Trophoblast cell (in vitro differentiated cells and primary cell): Measurements from ENCODE around the gene CD300H.

ENCODE experiments used
- DNase-seq, 2 donors: peaks; one replicate each; pipeline ENCODE4 v3.0.0-alpha.2; 2016
- H2AFZ ChIP-seq: 2 replicates; pipeline ENCODE4 v1.6.1; 2013; ENCODE audit warnings: low read length, moderate library complexity, mild to moderate bottlenecking; ENCODE audit not compliant: insufficient read depth, poor library complexity
- H2AK5ac ChIP-seq: 2 replicates; pipeline ENCODE4 v1.6.1; 2013; ENCODE audit warnings: mild to moderate bottlenecking, low read length
- H2BK120ac ChIP-seq: 2 replicates; pipeline ENCODE4 v1.6.1; 2013; ENCODE audit warnings: low read length, mild to moderate bottlenecking, moderate library complexity; ENCODE audit not compliant: insufficient read depth, poor library complexity
- H2BK12ac ChIP-seq: 2 replicates; pipeline ENCODE4 v1.6.1; 2013; ENCODE audit warnings: mild to moderate bottlenecking, low read length, moderate library complexity
- H2BK5ac ChIP-seq: 2 replicates; pipeline ENCODE4 v1.6.1; 2013; ENCODE audit warnings: low read length, low read depth, moderate library complexity, mild to moderate bottlenecking; ENCODE audit not compliant: poor library complexity
- H3K14ac ChIP-seq: 2 replicates; pipeline ENCODE4 v1.6.1; 2013; ENCODE audit warnings: mild to moderate bottlenecking, low read length
- H3K18ac ChIP-seq: 2 replicates; pipeline ENCODE4 v1.6.1; 2013; ENCODE audit warnings: mild to moderate bottlenecking, low read length
- H3K23ac ChIP-seq: 2 replicates; pipeline ENCODE4 v1.6.1; 2013; ENCODE audit warnings: low read length
- H3K27ac ChIP-seq: 2 replicates; pipeline ENCODE4 v1.5.1; 2013; ENCODE audit warnings: low read depth, mild to moderate bottlenecking, inconsistent platforms, low read length, moderate library complexity
- H3K27me3 ChIP-seq: 2 replicates; pipeline ENCODE4 v1.6.1; 2013; ENCODE audit warnings: inconsistent platforms, mild to moderate bottlenecking, low read length, moderate library complexity; ENCODE audit not compliant: insufficient read depth
- H3K36me3 ChIP-seq, 2 experiments: 1 replicate in 1 of 2; 2 replicates in 1 of 2; pipeline ENCODE4 v1.6.1; 2013; ENCODE audit warnings: low read length in 2 of 2, mild to moderate bottlenecking in 2 of 2, moderate library complexity in 1 of 2; ENCODE audit not compliant: insufficient read depth in 2 of 2, control insufficient read depth in 1 of 2
- H3K4ac ChIP-seq: 2 replicates; pipeline ENCODE4 v1.6.1; 2013; ENCODE audit warnings: low read depth, mild to moderate bottlenecking, low read length, moderate library complexity
- H3K4me1 ChIP-seq, 2 experiments: 1 replicate in 1 of 2; 2 replicates in 1 of 2; pipeline ENCODE4 v1.6.1; 2013; ENCODE audit warnings: low read length in 2 of 2, mild to moderate bottlenecking in 2 of 2, moderate library complexity in 1 of 2; ENCODE audit not compliant: insufficient read depth in 2 of 2, control insufficient read depth in 1 of 2
- H3K4me2 ChIP-seq: 2 replicates; pipeline ENCODE4 v1.6.1; 2013; ENCODE audit warnings: inconsistent platforms, mild to moderate bottlenecking, low read length, moderate library complexity
- H3K4me3 ChIP-seq: 2 replicates; pipeline ENCODE4 v1.5.1; 2013; ENCODE audit warnings: mild to moderate bottlenecking, low read depth, low read length, inconsistent platforms
- H3K79me1 ChIP-seq: one replicate; pipeline ENCODE4 v1.6.1; 2013; ENCODE audit warnings: low read length
- H3K79me2 ChIP-seq: 2 replicates; pipeline ENCODE4 v1.6.1; 2013; ENCODE audit warnings: low read length, mild to moderate bottlenecking; ENCODE audit not compliant: control insufficient read depth, insufficient read depth, poor library complexity
- H3K9ac ChIP-seq: 2 replicates; pipeline ENCODE4 v1.6.1; 2013; ENCODE audit warnings: mild to moderate bottlenecking, low read length
- H3K9me3 ChIP-seq: 2 replicates; pipeline ENCODE4 v1.6.1; 2013; ENCODE audit warnings: low read depth, mild to moderate bottlenecking, control low read depth, inconsistent platforms, low read length; ENCODE audit not compliant: insufficient read depth
- H4K12ac ChIP-seq: 2 replicates; pipeline ENCODE4 v1.6.1; 2013; ENCODE audit warnings: low read depth, mild to moderate bottlenecking, low read length, moderate library complexity
- H4K8ac ChIP-seq: 2 replicates; pipeline ENCODE4 v1.6.1; 2013; ENCODE audit warnings: low read depth, mild to moderate bottlenecking, low read length, moderate library complexity
- H4K91ac ChIP-seq: one replicate; pipeline ENCODE4 v1.6.1; 2013; ENCODE audit warnings: low read depth, mild to moderate bottlenecking, low read length, moderate library complexity
- WGBS: extraction: QIAGEN DNeasy Blood & Tissue Kit; methylation state at CpG from one replicate; pipeline ENCODE4 v1.1.7; 2013; ENCODE audit warnings: missing lambda C conversion rate; ENCODE audit not compliant: insufficient read length, insufficient coverage; ENCODE audit errors: extremely low coverage; 5-methylcytosine and 5-hydroxymethylcytosine counted together

The CD300H gene

GRCh38 chr17:74543406-74543805 is 23.9 kb downstream of the CD300H start:
- H3K23ac ChIP-seq = no peak overlapping the region
- H3K9ac ChIP-seq = no peak overlapping the region
- H4K91ac ChIP-seq = no peak overlapping the region
- no peaks in the 10 kb centered on the region for H3K79me1 ChIP-seq
- no peak overlapping the region for H2AK5ac ChIP-seq
- no peak overlapping the region for H3K4me3 ChIP-seq
- no peak overlapping the region for H3K27ac ChIP-seq
- no peak overlapping the region for H3K18ac ChIP-seq
- H3K4ac ChIP-seq = no peak overlapping the region
- H2BK120ac ChIP-seq = no peak overlapping the region
- no peaks in the 10 kb centered on the region for H3K4me1 ChIP-seq
- no peak overlapping the region for H2AFZ ChIP-seq
- no peak overlapping the region for H3K14ac ChIP-seq
- WGBS = no CpG with 5 or more reads among the region's 14 CpGs
- DNase-seq = no peak
- H3K4me2 ChIP-seq = no peak overlapping the region
- H3K27me3 ChIP-seq = no peaks in the 10 kb centered on the region
- no peaks in the 10 kb centered on the region for H3K9me3 ChIP-seq
- H4K8ac ChIP-seq = no peak overlapping the region
- no peak overlapping the region for H2BK5ac ChIP-seq
- no peaks in the 10 kb centered on the region for H3K36me3 ChIP-seq
- H2BK12ac ChIP-seq = no peak overlapping the region
- no peak overlapping the region for H4K12ac ChIP-seq
- H3K79me2 ChIP-seq = no peaks in the 10 kb centered on the region

- no peaks in the 10 kb centered on the region for H3K79me1 ChIP-seq
- no peak overlapping the region for H3K9ac ChIP-seq
- no peaks in the 10 kb centered on the region for H3K9me3 ChIP-seq
- no peaks in the 10 kb centered on the region for H3K4me1 ChIP-seq
- no peak overlapping the region for H3K27ac ChIP-seq
- no peak overlapping the region for H3K4ac ChIP-seq
- no peak overlapping the region for H4K12ac ChIP-seq
- no peak overlapping the region for H3K23ac ChIP-seq
- H3K4me3 ChIP-seq = no peak overlapping the region
- no peak overlapping the region for H2BK12ac ChIP-seq
- H4K8ac ChIP-seq = no peak overlapping the region
- no peak for DNase-seq
- no peaks in the 10 kb centered on the region for H3K36me3 ChIP-seq
- no peak overlapping the region for H3K14ac ChIP-seq
- no peaks in the 10 kb centered on the region for H3K27me3 ChIP-seq
- H4K91ac ChIP-seq = no peak overlapping the region
- no peak overlapping the region for H2BK120ac ChIP-seq
- H3K18ac ChIP-seq = no peak overlapping the region
- H2BK5ac ChIP-seq = no peak overlapping the region
- no peaks in the 10 kb centered on the region for H3K79me2 ChIP-seq
- H3K4me2 ChIP-seq = no peak overlapping the region
- H2AFZ ChIP-seq = no peak overlapping the region
- H2AK5ac ChIP-seq = no peak overlapping the region
- no CpG with 5 or more reads among the region's 17 CpGs for WGBS
These were observed 24.5 kb downstream of the CD300H start for GRCh38 chr17:74542727-74543383.

- no peak overlapping the region for H3K4me2 ChIP-seq
- H3K36me3 ChIP-seq = no peaks in the 10 kb centered on the region
- H2AK5ac ChIP-seq = no peak overlapping the region
- no peaks in the 10 kb centered on the region for H3K4me1 ChIP-seq
- H2BK5ac ChIP-seq = no peak overlapping the region
- no peak overlapping the region for H3K4me3 ChIP-seq
- H4K8ac ChIP-seq = no peak overlapping the region
- no peak overlapping the region for H4K91ac ChIP-seq
- H2BK12ac ChIP-seq = no peak overlapping the region
- H3K27me3 ChIP-seq = no peaks in the 10 kb centered on the region
- H3K9ac ChIP-seq = no peak overlapping the region
- no peak overlapping the region for H3K23ac ChIP-seq
- H3K79me1 ChIP-seq = no peaks in the 10 kb centered on the region
- H3K79me2 ChIP-seq = no peaks in the 10 kb centered on the region
- H3K18ac ChIP-seq = no peak overlapping the region
- WGBS = no CpG with 5 or more reads among the region's 5 CpGs
- no peak overlapping the region for H3K14ac ChIP-seq
- H3K4ac ChIP-seq = no peak overlapping the region
- no peak for DNase-seq
- H2BK120ac ChIP-seq = no peak overlapping the region
- no peaks in the 10 kb centered on the region for H3K9me3 ChIP-seq
- no peak overlapping the region for H3K27ac ChIP-seq
- no peak overlapping the region for H4K12ac ChIP-seq
- no peak overlapping the region for H2AFZ ChIP-seq
These were observed 25.1 kb downstream of the CD300H start for GRCh38 chr17:74542166-74542565.

- H3K79me1 ChIP-seq = no peaks in the 10 kb centered on the region
- WGBS = no CpG with 5 or more reads among the region's 23 CpGs
- no peaks in the 10 kb centered on the region for H3K4me1 ChIP-seq
- H4K8ac ChIP-seq = no peak overlapping the region
- no peak overlapping the region for H3K4me2 ChIP-seq
- H4K91ac ChIP-seq = no peak overlapping the region
- no peaks in the 10 kb centered on the region for H3K36me3 ChIP-seq
- H3K4me3 ChIP-seq = no peak overlapping the region
- no peak overlapping the region for H3K4ac ChIP-seq
- H4K12ac ChIP-seq = no peak overlapping the region
- H3K79me2 ChIP-seq = no peaks in the 10 kb centered on the region
- no peak overlapping the region for H2BK120ac ChIP-seq
- DNase-seq = no peak
- H3K9me3 ChIP-seq = no peaks in the 10 kb centered on the region
- no peak overlapping the region for H2AK5ac ChIP-seq
- H3K18ac ChIP-seq = no peak overlapping the region
- H3K14ac ChIP-seq = no peak overlapping the region
- H2BK5ac ChIP-seq = no peak overlapping the region
- no peak overlapping the region for H2AFZ ChIP-seq
- no peak overlapping the region for H2BK12ac ChIP-seq
- H3K27me3 ChIP-seq = no peaks in the 10 kb centered on the region
- H3K27ac ChIP-seq = no peak overlapping the region
- no peak overlapping the region for H3K23ac ChIP-seq
- no peak overlapping the region for H3K9ac ChIP-seq
These were observed 25.9 kb downstream of the CD300H start for GRCh38 chr17:74541176-74542111.
